Measurements from ENCODE around the gene RELL1. TPM values are rescaled to one million over a fixed set of nuclear protein-coding genes. Genes with fewer than 3 reads are reported as not detected.

Gene RELL1
- total and polyA plus RNA-seq, 4 donors, result 1.8 to 47.4 (median 20.6) TPM

GRCh38 chr4:37680089-37680488 lies 6.1 kb downstream of the RELL1 start:
- no peak for ATAC-seq (ENCODE audit: insufficient read depth, low FRiP score)
- H3K36me3 ChIP-seq (ENCODE audit: control insufficient read depth in 4 of 4, insufficient read depth in 4 of 4, low read length in 4 of 4), result no peaks in the 10 kb centered on the region
- no peak overlapping the region for H3K9ac ChIP-seq (ENCODE audit: insufficient read depth in 1 of 2, low read length in 2 of 2)
- no peaks in the 10 kb centered on the region for H3K27me3 ChIP-seq (ENCODE audit: control insufficient read depth in 3 of 3, insufficient read depth in 3 of 3, low read length in 2 of 3)
- H3K27ac ChIP-seq (ENCODE audit: low read depth in 1 of 2, low read length in 1 of 2), result no peak overlapping the region
- no peak overlapping the region for H3K4me3 ChIP-seq
- WGBS, 2 donors, result 99 to 100% methylated on average over 1 of the region's 1 CpG
- peaks cover 2 to 48% (median 6%) of the 10 kb centered on the region in 5 donors for H3K4me1 ChIP-seq (ENCODE audit: control insufficient read depth in 5 of 5, insufficient read depth in 5 of 5, low read length in 5 of 5)
- DNase-seq, result no peak
- no peaks in the 10 kb centered on the region for H3K9me3 ChIP-seq (ENCODE audit: control insufficient read depth in 4 of 4, insufficient read depth in 3 of 4, low read length in 3 of 4)
- TF ChIP-seq, protein P1, sequence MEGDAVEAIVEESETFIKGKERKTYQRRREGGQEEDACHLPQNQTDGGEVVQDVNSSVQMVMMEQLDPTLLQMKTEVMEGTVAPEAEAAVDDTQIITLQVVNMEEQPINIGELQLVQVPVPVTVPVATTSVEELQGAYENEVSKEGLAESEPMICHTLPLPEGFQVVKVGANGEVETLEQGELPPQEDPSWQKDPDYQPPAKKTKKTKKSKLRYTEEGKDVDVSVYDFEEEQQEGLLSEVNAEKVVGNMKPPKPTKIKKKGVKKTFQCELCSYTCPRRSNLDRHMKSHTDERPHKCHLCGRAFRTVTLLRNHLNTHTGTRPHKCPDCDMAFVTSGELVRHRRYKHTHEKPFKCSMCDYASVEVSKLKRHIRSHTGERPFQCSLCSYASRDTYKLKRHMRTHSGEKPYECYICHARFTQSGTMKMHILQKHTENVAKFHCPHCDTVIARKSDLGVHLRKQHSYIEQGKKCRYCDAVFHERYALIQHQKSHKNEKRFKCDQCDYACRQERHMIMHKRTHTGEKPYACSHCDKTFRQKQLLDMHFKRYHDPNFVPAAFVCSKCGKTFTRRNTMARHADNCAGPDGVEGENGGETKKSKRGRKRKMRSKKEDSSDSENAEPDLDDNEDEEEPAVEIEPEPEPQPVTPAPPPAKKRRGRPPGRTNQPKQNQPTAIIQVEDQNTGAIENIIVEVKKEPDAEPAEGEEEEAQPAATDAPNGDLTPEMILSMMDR (IDR thresholded peaks at IDR 0.05; ENCODE audit: control extremely low read depth, extremely low read depth), result no peak

DNA sequence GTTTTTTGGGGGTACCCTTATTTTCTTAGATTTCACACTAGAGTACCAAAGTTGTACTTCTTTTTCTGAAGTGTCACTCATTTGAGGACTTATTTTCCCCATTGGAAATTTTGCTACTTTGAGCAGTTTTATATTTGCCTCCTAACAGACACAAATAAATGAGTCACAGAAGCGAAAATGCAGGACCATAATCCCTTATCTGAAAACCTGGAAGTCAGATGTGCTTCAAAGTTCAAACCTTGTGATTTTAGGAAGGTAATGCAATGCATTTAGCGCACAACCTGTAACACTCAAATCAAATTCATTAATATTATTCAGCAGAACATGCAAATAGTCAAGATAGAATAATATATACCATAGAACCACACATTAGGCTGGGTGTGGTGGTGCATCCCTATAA lies 6.9 kb downstream of the RELL1 start:
- no peak for ATAC-seq (ENCODE audit: insufficient read depth, low FRiP score)
- no peaks in the 10 kb centered on the region for H3K36me3 ChIP-seq (ENCODE audit: control insufficient read depth in 4 of 4, insufficient read depth in 4 of 4, low read length in 4 of 4)
- H3K27me3 ChIP-seq (ENCODE audit: control insufficient read depth in 3 of 3, insufficient read depth in 3 of 3, low read length in 2 of 3), result no peaks in the 10 kb centered on the region
- H3K27ac ChIP-seq (ENCODE audit: low read depth in 1 of 2, low read length in 1 of 2), result no peak overlapping the region
- TF ChIP-seq, protein P1 (IDR thresholded peaks at IDR 0.05; ENCODE audit: control extremely low read depth, extremely low read depth), result no peak
- H3K9ac ChIP-seq (ENCODE audit: insufficient read depth in 1 of 2, low read length in 2 of 2), result no peak overlapping the region
- WGBS, 2 donors, result 94 to 97% methylated on average over 2 of the region's 2 CpGs
- H3K9me3 ChIP-seq (ENCODE audit: control insufficient read depth in 4 of 4, insufficient read depth in 3 of 4, low read length in 3 of 4), result no peaks in the 10 kb centered on the region
- H3K4me1 ChIP-seq (ENCODE audit: control insufficient read depth in 5 of 5, insufficient read depth in 5 of 5, low read length in 5 of 5), result peaks cover 5 to 45% (median 7%) of the 10 kb centered on the region in 5 donors
- no peak overlapping the region for H3K4me3 ChIP-seq
- no peak for DNase-seq

DNA sequence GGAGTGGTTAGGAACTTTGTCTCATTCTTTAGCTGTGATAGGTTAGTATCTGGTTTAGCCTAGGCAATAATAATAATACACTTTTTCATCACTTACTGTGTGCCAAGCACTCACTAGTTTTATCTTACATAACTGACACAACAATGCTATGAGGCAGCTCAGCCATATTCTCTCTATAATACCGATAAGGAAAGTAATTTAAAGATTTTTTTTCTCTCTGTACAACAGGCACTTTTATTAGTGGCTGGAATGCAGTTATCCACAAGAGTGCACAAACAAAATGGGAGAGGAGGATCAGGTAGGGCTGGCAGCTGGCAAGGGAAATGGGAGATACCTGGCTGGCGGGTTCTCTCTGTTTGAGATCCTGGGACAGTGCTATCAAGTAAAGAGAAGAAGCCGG lies 7.6 kb downstream of the RELL1 start:
- TF ChIP-seq, protein P1 (IDR thresholded peaks at IDR 0.05; ENCODE audit: control extremely low read depth, extremely low read depth), result no peak
- Histone ChIP-seq H3K4me1 (ENCODE audit: control insufficient read depth in 5 of 5, insufficient read depth in 5 of 5, low read length in 5 of 5) (peaks cover 8 to 46% (median 13%) of the 10 kb centered on the region in 5 donors), H3K9me3 (ENCODE audit: control insufficient read depth in 4 of 4, insufficient read depth in 3 of 4, low read length in 3 of 4) (no peaks in the 10 kb centered on the region), H3K9ac (ENCODE audit: insufficient read depth in 1 of 2, low read length in 2 of 2) (no peak overlapping the region), H3K36me3 (ENCODE audit: control insufficient read depth in 4 of 4, insufficient read depth in 4 of 4, low read length in 4 of 4) (no peaks in the 10 kb centered on the region), H3K4me3 (no peak overlapping the region), H3K27ac (ENCODE audit: low read depth in 1 of 2, low read length in 1 of 2) (no peak overlapping the region), H3K27me3 (ENCODE audit: control insufficient read depth in 3 of 3, insufficient read depth in 3 of 3, low read length in 2 of 3) (no peaks in the 10 kb centered on the region)
- DNase-seq (no peak), ATAC-seq (ENCODE audit: insufficient read depth, low FRiP score) (no peak)
- WGBS, 2 donors, result 78 to 90% methylated on average over 3 of the region's 3 CpGs

Data from lung (tissue), 12 donors.